ENCODE data around the gene MCTP2. TPM values are rescaled to one million over a fixed set of nuclear protein-coding genes. Genes with fewer than 3 reads are reported as not detected.
A peak's percentile ranks its signal among the peaks of the same experiment; 100 is the strongest.

The MCTP2 gene, protein sequence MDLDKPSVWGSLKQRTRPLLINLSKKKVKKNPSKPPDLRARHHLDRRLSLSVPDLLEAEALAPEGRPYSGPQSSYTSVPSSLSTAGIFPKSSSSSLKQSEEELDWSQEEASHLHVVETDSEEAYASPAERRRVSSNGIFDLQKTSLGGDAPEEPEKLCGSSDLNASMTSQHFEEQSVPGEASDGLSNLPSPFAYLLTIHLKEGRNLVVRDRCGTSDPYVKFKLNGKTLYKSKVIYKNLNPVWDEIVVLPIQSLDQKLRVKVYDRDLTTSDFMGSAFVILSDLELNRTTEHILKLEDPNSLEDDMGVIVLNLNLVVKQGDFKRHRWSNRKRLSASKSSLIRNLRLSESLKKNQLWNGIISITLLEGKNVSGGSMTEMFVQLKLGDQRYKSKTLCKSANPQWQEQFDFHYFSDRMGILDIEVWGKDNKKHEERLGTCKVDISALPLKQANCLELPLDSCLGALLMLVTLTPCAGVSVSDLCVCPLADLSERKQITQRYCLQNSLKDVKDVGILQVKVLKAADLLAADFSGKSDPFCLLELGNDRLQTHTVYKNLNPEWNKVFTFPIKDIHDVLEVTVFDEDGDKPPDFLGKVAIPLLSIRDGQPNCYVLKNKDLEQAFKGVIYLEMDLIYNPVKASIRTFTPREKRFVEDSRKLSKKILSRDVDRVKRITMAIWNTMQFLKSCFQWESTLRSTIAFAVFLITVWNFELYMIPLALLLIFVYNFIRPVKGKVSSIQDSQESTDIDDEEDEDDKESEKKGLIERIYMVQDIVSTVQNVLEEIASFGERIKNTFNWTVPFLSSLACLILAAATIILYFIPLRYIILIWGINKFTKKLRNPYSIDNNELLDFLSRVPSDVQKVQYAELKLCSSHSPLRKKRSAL
- 2.1 TPM for total RNA-seq
- long read RNA-seq, result 0 reads

DNA sequence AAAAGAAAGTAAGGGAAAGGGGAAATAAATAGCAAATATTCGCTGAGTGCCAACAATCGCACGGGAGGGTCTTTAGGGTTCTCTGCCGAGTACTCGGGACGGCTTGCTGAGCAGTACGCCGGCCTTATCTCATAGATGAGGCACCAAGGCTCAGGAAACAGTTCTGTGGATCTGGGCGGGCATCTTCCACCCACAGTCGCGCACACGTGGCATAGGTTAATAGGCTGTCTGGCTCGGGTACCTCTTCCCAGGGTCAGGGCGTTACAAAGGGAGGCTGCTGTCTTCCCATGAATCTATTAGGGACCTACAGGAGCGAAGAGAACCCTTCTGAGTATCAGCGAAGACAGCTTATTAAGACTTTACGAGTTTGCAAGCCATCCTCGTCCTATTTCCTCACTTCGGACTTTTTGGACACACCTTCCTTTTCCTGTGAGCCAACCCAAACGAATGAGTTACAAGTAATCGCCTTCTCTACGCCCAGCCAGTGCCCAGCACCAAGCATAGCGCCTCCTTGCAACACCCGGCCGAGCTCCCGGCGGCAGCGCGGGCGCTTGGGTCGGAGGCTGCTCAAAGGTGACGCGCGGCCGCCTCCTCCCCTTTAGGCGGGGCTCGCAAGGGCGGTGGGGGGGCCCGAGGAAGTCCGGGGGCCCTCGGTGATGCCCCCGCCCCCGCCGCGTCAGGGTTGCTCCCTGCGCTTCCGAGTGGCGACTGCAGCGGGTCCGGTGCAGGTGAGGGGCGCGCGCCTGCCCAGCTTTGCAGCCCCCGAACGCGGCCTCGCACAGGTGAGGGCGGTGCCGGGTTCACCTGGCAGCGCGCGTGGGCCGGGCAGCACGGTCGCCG lies at the start of gene MCTP2:
Gene MCTP2 (plus strand): TSS at position 679 of the 840 bp plus-strand sequence. CDS start 66,705 bp downstream, outside the sequence.
- intact Hi-C loops (cut with micrococcal nuclease), result no loop called here
- peak; percentile 82 for DNase-seq
- ATAC-seq, result peak; percentile 95

DNA sequence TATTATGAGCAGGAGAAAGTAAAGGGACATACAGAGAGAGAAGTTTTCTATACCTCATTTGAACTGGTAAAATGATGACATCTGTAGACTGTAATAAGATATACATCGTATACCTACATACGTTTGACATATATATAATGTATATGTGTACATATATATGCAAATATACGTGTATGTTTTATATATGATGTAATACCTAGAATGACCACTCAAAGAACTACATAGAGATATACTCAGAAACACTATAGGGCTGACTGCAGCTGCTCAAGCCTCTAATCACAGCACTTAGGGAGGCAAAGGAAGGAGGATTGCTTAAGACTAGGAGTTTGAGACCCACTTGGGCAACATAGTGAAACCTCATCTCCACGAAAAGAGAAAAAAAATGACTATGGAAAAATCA lies 48.5 kb upstream of the MCTP2 start:
- ATAC-seq (no peak), DNase-seq (no peak)
- intact Hi-C loops (cut with micrococcal nuclease), result no loop called here

DNA sequence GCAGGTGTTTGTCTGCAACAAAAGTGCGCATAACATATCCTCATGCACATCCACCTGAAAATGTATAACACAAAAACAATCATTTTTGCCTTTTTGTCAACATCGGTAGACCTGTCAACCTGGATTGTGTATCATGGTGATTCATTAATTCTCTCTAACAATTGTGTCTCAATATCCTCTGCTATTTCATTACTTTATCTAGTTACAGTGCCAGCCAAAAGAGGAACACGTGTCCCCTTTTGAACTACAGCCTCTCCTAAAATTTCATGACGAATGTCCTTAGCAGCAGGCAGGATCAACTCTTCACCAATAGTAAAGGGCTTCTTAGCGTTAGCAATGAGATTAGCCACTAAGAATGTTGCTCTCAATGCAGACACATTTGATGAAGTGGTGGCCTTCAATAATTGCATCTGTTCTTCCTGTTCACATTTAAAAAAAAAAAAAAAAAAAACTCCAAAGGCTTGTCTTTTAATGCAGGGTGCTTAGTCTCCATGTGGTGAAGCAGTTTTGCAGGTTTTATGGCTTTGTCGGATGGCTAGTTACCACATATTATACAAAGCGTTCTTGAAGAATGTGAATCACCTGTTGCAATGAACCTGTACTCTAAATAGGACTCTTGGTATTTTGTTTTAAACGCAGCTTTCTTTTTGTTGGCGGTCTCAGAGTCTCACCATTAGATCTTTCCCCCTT lies 45.7 kb upstream of the MCTP2 start:
- ATAC-seq (no peak), DNase-seq (no peak)
- intact Hi-C loops (cut with micrococcal nuclease), result no loop called here

DNA sequence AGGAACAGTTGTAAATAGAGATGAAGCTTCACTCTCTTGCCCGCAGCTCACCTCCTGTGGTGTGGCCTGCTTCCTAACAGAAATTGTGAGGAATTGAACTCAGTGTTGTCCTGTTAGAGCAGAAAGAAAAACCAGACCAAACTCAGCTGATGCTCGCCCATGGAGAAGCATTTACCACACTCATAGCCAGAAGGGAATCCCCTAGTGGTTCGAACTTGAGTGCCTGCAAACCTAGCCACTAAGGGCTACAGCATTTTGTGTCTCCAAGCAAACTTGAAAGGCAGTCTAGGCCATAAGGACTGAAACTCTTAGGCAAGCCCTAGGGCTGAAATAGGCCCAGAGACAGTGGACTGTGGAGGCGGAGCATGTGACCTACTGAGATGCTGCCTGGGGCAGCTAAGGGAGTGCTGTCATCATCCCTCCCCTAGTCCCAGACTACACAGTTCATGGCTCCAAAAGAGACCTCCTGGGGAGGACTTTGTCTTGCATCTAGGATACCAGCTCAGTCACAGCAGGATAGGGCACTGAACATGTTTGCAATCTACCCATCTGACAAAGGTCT lies 44.5 kb upstream of the MCTP2 start:
- intact Hi-C loops (cut with micrococcal nuclease), result no loop called here
- DNase-seq (no peak), ATAC-seq (no peak)

DNA sequence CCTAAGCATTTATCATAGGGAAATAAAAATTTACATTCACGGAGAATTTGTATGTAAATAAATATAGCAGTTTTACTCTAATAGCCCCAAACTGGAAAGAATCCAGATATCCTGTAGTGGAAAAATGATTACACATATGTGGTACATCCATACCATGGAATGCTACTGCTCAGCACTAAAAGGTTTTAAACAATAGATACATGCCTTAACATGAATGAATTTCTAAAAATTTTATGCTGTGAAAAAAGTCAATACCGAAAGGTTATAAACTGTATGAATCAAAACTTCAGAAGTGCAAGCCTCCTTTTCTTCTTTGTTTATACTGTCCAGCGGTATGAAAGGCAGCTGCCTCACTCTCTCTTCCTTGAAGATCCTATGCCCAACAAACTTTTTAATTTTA lies 37.5 kb upstream of the MCTP2 start:
- ATAC-seq (no peak), DNase-seq (no peak)
- intact Hi-C loops (cut with micrococcal nuclease), result no loop called here

DNA sequence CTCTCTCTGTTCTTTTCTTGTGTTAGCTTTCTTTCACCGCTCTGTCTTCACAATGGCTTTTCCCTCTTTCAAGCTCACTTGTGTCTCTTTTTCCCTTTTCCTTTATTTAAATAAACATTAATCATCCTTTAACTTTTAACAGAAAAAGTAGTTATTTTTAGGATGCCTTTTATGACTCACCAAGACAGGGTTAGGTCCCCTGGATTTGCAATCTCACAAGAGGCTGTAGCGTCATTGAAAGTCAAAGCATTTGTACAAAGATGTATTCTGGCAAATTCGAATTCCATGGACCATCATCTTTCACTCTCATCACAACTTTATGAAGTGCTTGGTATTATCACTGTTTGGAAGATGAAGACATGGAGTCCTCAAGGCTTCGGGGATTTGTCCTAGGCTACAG lies 34.8 kb upstream of the MCTP2 start:
- DNase-seq, result no peak
- no peak for ATAC-seq
- intact Hi-C loops (cut with micrococcal nuclease), result no loop called here

DNA sequence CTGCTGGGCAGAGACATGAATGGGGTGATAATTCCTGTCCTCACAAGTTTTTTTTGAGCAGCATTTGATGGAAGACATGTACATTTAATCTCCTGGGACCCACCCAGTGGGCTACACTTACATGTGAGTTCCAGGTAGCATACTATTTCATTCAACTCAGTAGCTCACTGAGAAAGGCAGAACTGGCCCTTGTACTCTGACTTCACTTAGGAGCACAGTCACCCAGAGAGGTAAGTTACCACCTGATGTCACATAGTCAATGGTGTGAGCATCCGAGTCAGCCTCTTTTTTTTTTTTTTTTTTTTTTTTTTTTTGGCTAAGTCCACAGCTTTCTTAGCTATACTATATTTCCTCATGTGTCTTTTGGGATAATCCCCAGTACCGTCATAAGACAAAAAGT lies 32.7 kb upstream of the MCTP2 start:
- DNase-seq (no peak), ATAC-seq (no peak)
- intact Hi-C loops (cut with micrococcal nuclease), result no loop called here

DNA sequence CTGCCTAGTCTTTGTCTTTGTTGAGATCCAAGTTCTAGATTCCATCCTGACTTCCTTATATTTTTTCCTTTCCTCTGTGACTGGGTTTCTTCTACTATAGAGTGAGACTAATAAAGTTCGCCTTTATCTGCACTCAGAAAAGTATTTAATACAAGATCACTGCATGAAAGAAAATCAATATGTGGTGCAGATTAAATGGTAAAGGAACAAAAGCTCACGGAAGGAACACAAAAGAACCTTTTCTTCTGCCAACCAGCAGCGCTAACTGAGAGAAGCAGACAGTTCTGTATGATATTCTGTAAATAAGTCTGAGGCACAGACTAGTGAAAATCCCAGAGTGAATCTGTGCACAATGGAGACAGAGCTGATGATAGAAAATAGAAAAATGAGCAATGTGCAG lies 31.6 kb upstream of the MCTP2 start:
- DNase-seq (no peak), ATAC-seq (no peak)
- intact Hi-C loops (cut with micrococcal nuclease), result no loop called here

DNA sequence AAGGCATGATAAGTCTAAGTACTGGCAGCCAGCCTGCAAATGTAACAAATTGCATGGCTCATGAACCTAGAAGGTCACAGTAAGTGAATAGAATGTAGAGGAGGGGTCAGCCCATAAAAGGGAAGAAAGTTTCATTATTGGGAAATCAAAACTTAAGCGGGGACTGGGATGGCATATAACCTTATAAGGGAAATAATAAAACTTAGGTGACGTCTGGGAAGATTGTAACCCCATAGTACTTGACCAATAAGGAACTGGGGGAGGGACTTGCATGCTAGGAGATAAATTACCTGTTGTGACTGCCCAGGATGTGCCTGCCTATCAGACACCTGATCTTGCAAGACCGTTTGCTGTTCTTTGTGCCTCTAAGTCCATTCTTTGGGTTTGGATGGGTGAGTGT lies 28.1 kb upstream of the MCTP2 start:
- ATAC-seq (no peak), DNase-seq (no peak)
- intact Hi-C loops (cut with micrococcal nuclease), result no loop called here

DNA sequence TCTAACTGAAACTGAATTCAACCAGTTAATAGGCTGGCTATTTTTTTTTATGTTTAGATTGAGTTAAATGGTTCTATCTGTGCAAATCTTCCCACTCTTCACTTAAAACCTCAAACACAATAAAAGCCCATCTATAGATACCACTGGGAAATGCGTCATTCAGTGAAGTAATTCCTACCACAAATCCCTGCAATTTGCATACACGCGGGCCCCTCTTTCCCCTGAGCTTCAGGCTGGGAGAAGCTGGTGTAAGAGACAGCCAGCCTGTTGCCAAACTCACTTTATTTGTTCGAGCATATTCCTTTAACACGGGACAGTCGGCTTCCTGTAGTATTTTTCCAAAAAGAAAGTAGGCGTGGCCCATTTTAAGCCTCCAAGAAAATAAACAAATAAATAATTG lies 26.0 kb upstream of the MCTP2 start:
- intact Hi-C loops (cut with micrococcal nuclease), result no loop called here
- ATAC-seq (no peak), DNase-seq (no peak)

DNA sequence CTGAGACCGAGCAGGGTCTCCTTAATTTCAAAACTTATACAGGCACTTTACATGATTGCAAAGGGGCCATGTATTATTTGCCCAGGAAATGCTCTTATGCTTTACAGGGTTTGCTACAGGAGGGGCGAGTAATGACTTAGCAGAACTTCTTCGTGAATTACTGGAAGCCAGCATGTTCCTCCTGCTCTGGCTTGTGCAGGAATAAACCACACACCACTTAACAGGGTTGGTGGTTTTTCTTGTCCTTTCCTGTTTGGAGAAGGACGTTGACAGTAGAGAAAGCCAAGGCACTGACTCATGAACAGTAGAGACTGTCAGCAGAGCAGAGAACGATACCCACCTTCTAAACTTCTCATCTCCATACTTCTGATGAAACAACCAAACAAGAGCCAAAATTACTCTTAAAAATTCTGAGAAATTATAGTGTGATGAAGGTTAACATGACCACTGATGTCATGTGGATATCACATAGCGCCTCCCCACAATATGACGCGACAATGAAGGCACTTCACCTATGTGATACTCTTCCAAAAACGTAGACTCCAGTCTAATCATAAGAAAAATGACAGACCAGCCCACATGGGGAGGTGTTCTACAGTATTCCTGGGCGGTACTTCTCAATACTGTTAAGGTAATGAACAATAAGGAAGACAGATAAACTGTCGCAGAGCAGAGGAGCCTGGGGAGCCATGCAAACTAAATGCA lies 24.7 kb upstream of the MCTP2 start:
- ATAC-seq (peak; percentile 17), DNase-seq (no peak)
- intact Hi-C loops (cut with micrococcal nuclease), result no loop called here

DNA sequence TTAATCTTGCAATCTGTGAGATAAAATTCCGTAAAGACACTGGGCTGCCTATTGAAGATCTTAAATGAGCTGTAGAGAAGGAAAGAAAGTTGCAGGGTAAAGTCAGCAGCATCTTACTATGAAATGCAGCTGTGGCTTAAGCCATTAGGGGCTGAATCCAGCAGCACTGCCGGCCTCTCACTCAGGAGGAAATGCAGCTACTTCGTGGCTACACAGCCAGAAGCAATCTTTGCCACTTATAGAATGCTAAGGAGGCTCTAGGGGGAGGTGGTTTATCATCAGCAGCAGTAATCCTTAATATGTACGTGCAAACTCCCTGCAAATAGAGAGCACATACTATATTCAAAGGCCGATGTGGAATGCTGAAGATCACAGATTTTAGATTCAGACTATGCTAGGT lies 19.1 kb upstream of the MCTP2 start:
- no peak for ATAC-seq
- no peak for DNase-seq
- intact Hi-C loops (cut with micrococcal nuclease), result no loop called here

DNA sequence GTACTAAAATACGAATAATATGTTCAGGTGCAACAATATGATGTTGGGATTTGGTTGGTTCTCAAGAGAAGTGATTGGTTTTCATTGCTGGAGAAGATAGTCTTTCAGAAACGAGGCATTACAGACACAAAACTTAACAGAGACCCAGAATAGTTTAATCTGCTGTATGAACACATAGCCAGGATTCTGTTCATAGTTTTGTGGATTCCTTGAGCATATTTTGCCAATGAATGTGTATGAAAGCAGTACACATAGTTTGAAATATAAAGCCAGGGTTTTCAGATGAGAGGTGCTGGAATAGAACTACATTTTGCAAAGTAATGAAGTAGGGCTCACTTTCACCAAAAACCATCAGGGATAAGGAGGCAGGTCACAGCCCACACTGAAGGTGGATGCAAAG lies 5.7 kb upstream of the MCTP2 start:
- ATAC-seq (no peak), DNase-seq (no peak)
- intact Hi-C loops (cut with micrococcal nuclease), result no loop called here

DNA sequence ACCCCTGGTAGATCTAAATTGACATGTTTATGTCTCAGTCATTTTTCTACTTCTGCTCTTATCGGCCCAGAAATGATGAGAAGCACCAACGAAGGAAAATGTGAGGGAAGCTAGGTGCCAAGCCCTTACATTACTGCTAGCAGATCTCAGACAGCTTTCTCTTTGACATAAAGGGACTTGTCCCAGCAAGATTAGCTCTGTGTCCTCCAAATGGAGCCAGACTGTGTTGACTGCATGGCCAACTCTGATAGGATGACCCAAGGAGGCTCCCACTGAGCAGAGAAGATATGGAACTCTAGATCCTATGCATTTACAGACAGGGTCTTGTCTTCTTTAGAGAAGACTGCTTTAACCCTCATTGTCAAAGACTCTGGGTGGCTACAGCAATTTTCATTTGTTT lies 2.8 kb upstream of the MCTP2 start:
- ATAC-seq (no peak), DNase-seq (no peak)
- intact Hi-C loops (cut with micrococcal nuclease), result no loop called here

DNA sequence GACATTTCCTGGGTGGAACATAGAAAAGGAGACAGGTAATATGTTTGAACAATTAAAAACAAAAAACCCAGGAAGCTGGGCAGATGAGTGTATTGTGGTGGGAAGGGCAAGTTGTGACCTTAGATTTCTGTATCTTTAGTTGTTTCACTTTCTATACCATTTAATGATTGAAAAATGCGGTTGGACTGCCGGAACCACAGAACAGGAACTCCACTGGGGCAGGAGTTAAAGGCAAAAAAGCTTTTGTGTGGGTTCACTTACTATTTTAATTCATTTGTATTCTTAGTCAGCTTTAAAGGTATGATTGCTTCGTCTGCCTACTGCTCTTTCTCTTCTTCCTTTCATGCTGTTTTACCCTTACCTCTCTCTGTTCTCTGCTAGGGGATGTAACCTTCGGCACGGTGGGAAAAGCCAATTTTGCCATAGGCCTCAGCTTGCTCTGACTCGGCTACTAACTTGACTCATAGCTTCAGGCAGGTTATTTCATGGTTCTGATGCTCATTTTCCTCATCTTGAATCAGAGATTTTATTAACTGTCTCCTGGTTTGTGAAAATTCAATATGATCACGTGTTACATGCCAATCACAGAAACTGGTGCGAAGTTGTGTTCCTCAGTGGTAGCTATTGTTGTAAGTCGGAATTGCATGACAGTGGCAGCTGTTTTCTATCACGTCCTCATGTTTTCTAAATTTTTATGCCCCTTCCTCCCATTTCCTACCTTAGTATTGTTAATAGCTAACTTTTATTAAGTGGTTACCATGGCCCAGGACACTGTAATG lies 1.6 kb upstream of the MCTP2 start:
- intact Hi-C loops (cut with micrococcal nuclease), result no loop called here
- ATAC-seq (no peak), DNase-seq (no peak)

DNA sequence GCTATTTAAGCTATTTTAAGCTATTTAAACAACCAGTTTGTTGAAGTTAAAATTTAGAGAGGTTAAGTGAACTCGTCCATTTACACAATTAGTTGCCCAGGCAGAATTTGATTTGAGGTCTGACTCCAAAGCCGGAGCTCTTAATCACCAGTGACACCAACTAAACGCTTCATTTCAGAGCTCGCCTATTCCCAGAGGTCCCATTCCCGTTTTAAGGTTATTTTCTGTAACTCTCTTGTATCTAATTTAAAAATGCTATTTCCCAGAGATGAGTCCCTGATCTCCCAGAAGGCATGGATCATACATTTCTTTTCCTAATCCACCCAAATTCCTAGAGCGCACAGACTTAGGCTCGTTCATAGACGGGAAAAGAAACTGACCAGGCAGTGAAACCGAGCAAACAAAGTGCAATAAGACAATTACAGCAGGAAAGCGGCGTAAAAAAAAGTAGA lies 904 bp upstream of the MCTP2 start:
- ATAC-seq (no peak), DNase-seq (no peak)
- intact Hi-C loops (cut with micrococcal nuclease), result no loop called here

DNA sequence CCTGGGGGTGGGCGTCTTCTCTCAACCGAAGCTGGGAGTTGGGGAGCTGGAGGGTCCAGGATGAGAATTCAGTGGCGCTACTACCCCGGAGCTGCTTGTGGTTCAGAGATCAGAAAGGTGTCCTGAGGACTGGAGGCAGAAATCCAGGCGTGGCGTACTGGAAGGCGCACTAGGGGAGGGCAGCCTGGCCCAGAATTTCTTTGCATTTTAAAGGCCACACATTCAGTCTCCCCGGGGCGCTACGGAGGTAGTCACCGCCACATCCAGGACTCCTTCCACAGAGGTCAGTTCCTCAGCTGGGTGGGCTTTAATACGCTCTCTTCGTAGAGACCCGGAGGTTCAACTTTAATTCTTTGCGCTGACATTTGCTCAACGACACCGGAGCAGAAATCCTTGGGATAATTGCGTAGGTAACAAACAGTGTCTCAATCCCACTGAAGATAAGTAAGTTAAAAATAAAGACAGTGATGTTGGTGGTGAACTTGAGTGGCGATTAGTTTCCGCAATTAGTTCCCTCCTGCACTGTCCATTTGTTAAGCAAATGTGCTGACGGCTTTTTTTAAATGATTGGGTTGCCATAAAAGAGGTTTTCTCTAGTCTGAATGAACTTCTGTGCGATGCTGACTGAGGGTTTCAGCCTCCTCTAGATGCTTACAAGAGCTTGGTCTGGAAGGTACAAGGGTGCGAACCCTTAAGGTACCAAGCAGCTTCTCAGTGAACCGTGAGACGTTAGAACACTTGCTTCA lies 535 bp downstream of the MCTP2 start:
- intact Hi-C loops (cut with micrococcal nuclease), result no loop called here
- peak; percentile 53 for ATAC-seq
- DNase-seq, result peak; percentile 26
